T1000 (cell line): ENCODE measurements around the gene SLC28A2.
"Not testable (repeated sequence)": the region's sequence is repeated elsewhere in the genome, so short reads cannot be mapped to it uniquely, and the experiment has no call there.

Experiments used
- DNase-seq: peaks from one replicate; lab custom pipeline; 2025; ENCODE audit warnings: mixed read lengths; lab: John Stamatoyannopoulos, UW

SLC28A2 gene

GRCh38 chr15:45262906-45263461 lies 10.9 kb downstream of the SLC28A2 start:
- no peak for DNase-seq

GRCh38 chr15:45263854-45264253 lies 11.8 kb downstream of the SLC28A2 start:
- no peak for DNase-seq

- no peak for DNase-seq
Observed at GRCh38 chr15:45265506-45265905, 13.5 kb downstream of the SLC28A2 start.

- no peak for DNase-seq
Observed at GRCh38 chr15:45268135-45268534, 16.1 kb downstream of the SLC28A2 start.

GRCh38 chr15:45274636-45275380 lies 22.8 kb downstream of the SLC28A2 start:
- no peak for DNase-seq

GRCh38 chr15:45276831-45277230 lies 24.8 kb downstream of the SLC28A2 start:
- no peak for DNase-seq

GRCh38 chr15:45279024-45279698 lies 27.1 kb downstream of the SLC28A2 start:
- peak; percentile 96 for DNase-seq

- no peak for DNase-seq
Observed at GRCh38 chr15:45285413-45285812, 33.4 kb downstream of the SLC28A2 start.

GRCh38 chr15:45287390-45287956 lies 35.4 kb downstream of the SLC28A2 start:
- DNase-seq: no peak

GRCh38 chr15:45288947-45289346 lies 36.9 kb downstream of the SLC28A2 start:
- DNase-seq: no peak

GRCh38 chr15:45291822-45292582 lies 40.0 kb downstream of the SLC28A2 start:
- no peak for DNase-seq

GRCh38 chr15:45293326-45293725 lies 41.3 kb downstream of the SLC28A2 start:
- not testable (repeated sequence) for DNase-seq

- not testable (repeated sequence) for DNase-seq
Observed at GRCh38 chr15:45298964-45299378, 46.9 kb downstream of the SLC28A2 start.

GRCh38 chr15:45304711-45305110 lies 52.7 kb downstream of the SLC28A2 start:
- DNase-seq: no peak

- DNase-seq: no peak
Observed at GRCh38 chr15:45306105-45306504, 54.1 kb downstream of the SLC28A2 start.

GRCh38 chr15:45307230-45307924 lies 55.3 kb downstream of the SLC28A2 start:
- DNase-seq: no peak

GRCh38 chr15:45314117-45314516 lies 62.1 kb downstream of the SLC28A2 start:
- DNase-seq: not testable (repeated sequence)

- no peak for DNase-seq
Observed at GRCh38 chr15:45314960-45315359, 62.9 kb downstream of the SLC28A2 start.

GRCh38 chr15:45319472-45320214 lies 67.6 kb downstream of the SLC28A2 start:
- DNase-seq: no peak

GRCh38 chr15:45320581-45321205 lies 68.7 kb downstream of the SLC28A2 start:
- no peak for DNase-seq
